ENCODE measurements around the gene CCR9. TPM values are rescaled to one million over a fixed set of nuclear protein-coding genes. Genes with fewer than 3 reads are reported as not detected.

CCR9 gene
- total RNA-seq, 4 donors from 2014 or later = 0.78 TPM; not detected in 3

DNA sequence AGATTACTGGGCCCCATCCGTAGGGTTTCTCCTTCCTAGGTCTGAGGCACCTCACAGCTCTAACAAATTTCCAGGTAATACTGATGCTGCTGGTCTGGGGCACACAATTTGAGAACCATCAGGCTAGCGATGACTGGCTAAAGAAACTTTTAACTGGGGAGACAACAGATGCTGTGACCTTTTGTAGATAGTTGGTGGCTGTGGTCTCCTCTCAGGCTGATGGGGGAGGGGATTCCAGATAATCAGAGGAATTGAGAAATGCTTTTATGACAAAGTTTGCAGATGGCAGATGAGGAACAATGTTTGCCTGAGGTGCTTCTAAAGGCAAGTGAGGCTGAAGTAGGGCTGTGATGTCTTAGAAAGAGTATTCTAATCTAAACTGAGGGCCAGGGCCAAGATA, 13.8 kb upstream of the CCR9 start:
- no peaks in the 10 kb centered on the region for H3K9me3 ChIP-seq
- no peaks in the 10 kb centered on the region for H3K27me3 ChIP-seq
- no peak for TF ChIP-seq EP300 (IDR thresholded peaks at IDR 0.05)
- no peak for TF ChIP-seq POLR2A (IDR thresholded peaks at IDR 0.05)
- TF ChIP-seq, protein P1, sequence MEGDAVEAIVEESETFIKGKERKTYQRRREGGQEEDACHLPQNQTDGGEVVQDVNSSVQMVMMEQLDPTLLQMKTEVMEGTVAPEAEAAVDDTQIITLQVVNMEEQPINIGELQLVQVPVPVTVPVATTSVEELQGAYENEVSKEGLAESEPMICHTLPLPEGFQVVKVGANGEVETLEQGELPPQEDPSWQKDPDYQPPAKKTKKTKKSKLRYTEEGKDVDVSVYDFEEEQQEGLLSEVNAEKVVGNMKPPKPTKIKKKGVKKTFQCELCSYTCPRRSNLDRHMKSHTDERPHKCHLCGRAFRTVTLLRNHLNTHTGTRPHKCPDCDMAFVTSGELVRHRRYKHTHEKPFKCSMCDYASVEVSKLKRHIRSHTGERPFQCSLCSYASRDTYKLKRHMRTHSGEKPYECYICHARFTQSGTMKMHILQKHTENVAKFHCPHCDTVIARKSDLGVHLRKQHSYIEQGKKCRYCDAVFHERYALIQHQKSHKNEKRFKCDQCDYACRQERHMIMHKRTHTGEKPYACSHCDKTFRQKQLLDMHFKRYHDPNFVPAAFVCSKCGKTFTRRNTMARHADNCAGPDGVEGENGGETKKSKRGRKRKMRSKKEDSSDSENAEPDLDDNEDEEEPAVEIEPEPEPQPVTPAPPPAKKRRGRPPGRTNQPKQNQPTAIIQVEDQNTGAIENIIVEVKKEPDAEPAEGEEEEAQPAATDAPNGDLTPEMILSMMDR (IDR thresholded peaks at IDR 0.05) = no peak
- H3K36me3 ChIP-seq = no peaks in the 10 kb centered on the region
- peaks cover 0 to 4% (median 0%) of the 10 kb centered on the region in 4 donors for H3K4me1 ChIP-seq
- no peak overlapping the region for H3K4me3 ChIP-seq
- no peak overlapping the region for H3K27ac ChIP-seq
- DNase-seq (ENCODE audit: low spot score in 2 of 2) = no peak
- WGBS, 2 donors = 70 to 77% methylated on average over 2 of the region's 2 CpGs

DNA sequence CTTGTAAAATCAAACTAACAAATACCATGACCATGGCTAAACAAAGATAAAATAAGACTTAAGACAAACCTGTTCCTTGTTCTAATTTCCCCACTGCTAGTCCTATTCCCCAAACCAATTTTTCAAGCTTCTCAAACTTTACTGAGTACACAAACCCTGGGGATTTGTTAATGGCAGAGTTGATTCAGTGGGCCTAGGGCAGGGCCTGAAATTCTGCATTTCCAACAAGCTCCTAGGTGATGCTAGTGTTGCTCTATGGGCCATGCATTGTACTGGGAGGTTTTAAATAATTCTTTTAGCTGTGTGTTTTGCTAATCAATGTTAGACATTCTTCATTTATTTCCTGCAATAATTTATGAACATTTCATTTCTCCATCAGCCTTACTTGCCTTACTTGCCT, 13.3 kb upstream of the CCR9 start:
- peaks cover 0 to 4% (median 0%) of the 10 kb centered on the region in 4 donors for H3K4me1 ChIP-seq
- H3K36me3 ChIP-seq = no peaks in the 10 kb centered on the region
- H3K9me3 ChIP-seq = no peaks in the 10 kb centered on the region
- H3K4me3 ChIP-seq = no peak overlapping the region
- no peak overlapping the region for H3K27ac ChIP-seq
- DNase-seq (ENCODE audit: low spot score in 2 of 2) = no peak
- TF ChIP-seq EP300 (IDR thresholded peaks at IDR 0.05) (no peak), POLR2A (IDR thresholded peaks at IDR 0.05) (no peak)
- TF ChIP-seq, protein P1 (IDR thresholded peaks at IDR 0.05) = no peak
- H3K27me3 ChIP-seq = no peaks in the 10 kb centered on the region

DNA sequence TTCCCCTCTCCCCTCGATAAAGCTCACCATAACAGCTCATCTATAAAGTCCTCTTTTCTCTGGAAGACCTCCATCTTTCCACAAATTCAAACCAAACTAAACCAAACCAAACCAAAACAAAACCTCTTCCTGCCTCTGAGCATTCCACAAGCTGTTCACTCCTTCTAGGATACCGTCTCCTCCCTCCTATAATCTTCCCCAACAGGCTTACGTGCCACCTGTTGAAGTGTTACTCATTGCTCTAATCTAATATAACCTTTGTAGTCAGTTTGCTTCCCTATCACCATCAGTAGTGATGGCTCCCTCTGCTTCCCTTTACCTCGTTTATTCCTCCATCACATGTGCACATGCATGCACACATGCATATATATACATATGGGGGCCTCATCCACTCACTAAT, 12.7 kb upstream of the CCR9 start:
- Histone ChIP-seq H3K4me3 (no peak overlapping the region), H3K4me1 (peaks cover 0 to 4% (median 0%) of the 10 kb centered on the region in 4 donors), H3K9me3 (no peaks in the 10 kb centered on the region), H3K27me3 (no peaks in the 10 kb centered on the region), H3K27ac (no peak overlapping the region), H3K36me3 (no peaks in the 10 kb centered on the region)
- TF ChIP-seq, protein P1 (IDR thresholded peaks at IDR 0.05) = no peak
- TF ChIP-seq POLR2A (IDR thresholded peaks at IDR 0.05) (no peak), EP300 (IDR thresholded peaks at IDR 0.05) (no peak)
- WGBS, 2 donors = 86% methylated on average over 4 of the region's 4 CpGs
- DNase-seq (ENCODE audit: low spot score in 2 of 2) = no peak

DNA sequence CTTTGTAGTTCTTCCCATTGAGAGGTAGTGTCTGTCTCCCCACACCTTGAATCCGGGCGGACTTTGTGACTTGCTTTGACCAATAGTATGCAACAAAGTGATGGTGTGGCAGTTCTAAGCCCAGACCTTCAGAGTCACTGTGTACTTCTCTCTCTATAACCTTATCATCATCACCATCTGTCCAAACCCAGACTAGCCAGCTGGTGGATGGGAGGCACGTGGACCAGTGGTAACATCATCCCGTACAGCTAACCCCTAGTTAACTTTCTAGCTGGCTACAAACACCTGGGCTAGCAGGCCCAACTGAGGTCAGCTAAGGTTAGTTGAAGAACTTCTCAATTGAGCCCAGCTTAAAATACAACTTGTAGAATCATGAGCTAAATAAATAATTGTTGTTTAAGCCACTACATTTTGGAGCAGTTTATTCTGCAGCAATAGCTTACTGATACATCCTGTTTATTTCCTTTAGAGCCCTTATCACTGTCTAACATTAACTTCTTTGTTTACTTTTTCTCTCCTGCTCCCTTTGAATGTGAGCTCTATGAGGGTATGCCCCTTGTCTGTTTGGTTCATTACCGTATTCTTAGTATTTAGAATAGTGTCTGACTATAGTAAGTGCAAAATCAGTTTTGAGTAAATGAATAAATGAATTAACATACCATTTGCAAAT, 11.5 kb upstream of the CCR9 start:
- no peak overlapping the region for H3K4me3 ChIP-seq
- no peaks in the 10 kb centered on the region for H3K9me3 ChIP-seq
- H3K4me1 ChIP-seq = peaks cover 0 to under 1% (median 0%) of the 10 kb centered on the region in 4 donors
- H3K27ac ChIP-seq = no peak overlapping the region
- WGBS, 2 donors = 78 to 87% methylated on average over 5 of the region's 5 CpGs
- no peak for TF ChIP-seq EP300 (IDR thresholded peaks at IDR 0.05)
- TF ChIP-seq POLR2A (IDR thresholded peaks at IDR 0.05) = no peak
- TF ChIP-seq, protein P1 (IDR thresholded peaks at IDR 0.05) = no peak
- no peaks in the 10 kb centered on the region for H3K36me3 ChIP-seq
- no peak for DNase-seq (ENCODE audit: low spot score in 2 of 2)
- no peaks in the 10 kb centered on the region for H3K27me3 ChIP-seq

DNA sequence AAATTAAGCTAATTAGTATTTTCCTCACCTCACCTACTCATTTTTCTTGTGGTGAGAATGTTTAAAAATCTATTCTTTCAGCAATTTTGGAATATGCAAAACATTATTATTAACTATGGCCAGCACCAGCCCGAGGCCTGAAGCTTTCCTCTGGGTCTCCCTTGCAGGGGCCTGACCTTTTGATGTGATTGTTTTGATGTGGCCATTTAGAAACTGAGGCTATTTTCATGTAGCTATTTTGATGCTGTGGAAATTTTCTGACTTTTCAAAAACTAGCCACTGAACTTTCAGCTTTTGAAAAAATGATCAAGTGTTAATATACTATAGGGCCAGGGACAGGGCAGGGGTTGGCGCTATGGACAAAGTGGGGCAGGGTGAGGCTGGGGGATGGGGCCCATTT, 8.2 kb upstream of the CCR9 start:
- TF ChIP-seq POLR2A (IDR thresholded peaks at IDR 0.05) = no peak
- no peak for TF ChIP-seq EP300 (IDR thresholded peaks at IDR 0.05)
- TF ChIP-seq, protein P1 (IDR thresholded peaks at IDR 0.05) = no peak
- Histone ChIP-seq H3K4me1 (no peaks in the 10 kb centered on the region), H3K4me3 (no peak overlapping the region), H3K27ac (no peak overlapping the region), H3K36me3 (no peaks in the 10 kb centered on the region), H3K9me3 (no peaks in the 10 kb centered on the region), H3K27me3 (no peaks in the 10 kb centered on the region)
- WGBS, 2 donors = 45 to 80% methylated on average over 2 of the region's 2 CpGs
- DNase-seq (ENCODE audit: low spot score in 2 of 2) = no peak
